Measurements from ENCODE around the gene HNRNPUL2. TPM values are rescaled to one million over a fixed set of nuclear protein-coding genes. Genes with fewer than 3 reads are reported as not detected.

HNRNPUL2 gene
- total RNA-seq, 1 donor from 2014 or later, result 58.6 TPM

DNA sequence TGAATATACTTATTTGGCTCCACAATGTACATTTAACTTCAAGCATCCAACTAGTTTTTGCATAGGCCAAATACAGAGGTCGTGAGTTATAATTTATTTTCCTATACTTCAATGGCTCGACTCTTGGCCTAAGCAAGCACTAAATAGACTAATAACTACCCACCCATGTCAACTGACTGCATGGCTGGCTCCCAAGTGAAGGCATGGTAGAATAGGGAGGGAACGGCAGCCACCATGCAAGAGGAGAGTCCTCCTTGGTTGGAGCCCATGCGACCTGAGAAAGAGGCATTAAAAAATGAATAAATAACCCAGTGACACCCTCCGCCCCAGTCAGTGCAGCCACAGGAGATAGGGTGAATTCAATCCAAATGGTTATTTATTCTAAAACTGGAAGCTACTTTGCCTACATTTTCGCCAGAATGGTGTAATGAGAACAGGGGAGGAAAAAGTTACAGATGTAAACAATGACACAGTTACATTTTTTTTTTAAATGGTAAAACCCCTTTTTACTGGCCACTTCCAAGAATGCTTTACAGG lies 14.9 kb downstream of the HNRNPUL2 start:
- H3K4me3 Mint-ChIP-seq (ENCODE audit: unreplicated experiment), result no peak overlapping the region
- DNase-seq, result no peak
- TF ChIP-seq, protein P1, sequence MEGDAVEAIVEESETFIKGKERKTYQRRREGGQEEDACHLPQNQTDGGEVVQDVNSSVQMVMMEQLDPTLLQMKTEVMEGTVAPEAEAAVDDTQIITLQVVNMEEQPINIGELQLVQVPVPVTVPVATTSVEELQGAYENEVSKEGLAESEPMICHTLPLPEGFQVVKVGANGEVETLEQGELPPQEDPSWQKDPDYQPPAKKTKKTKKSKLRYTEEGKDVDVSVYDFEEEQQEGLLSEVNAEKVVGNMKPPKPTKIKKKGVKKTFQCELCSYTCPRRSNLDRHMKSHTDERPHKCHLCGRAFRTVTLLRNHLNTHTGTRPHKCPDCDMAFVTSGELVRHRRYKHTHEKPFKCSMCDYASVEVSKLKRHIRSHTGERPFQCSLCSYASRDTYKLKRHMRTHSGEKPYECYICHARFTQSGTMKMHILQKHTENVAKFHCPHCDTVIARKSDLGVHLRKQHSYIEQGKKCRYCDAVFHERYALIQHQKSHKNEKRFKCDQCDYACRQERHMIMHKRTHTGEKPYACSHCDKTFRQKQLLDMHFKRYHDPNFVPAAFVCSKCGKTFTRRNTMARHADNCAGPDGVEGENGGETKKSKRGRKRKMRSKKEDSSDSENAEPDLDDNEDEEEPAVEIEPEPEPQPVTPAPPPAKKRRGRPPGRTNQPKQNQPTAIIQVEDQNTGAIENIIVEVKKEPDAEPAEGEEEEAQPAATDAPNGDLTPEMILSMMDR (IDR thresholded peaks at IDR 0.05; ENCODE audit: partially characterized antibody, unreplicated experiment), result no peak
- peaks cover 8% of the 10 kb centered on the region for H3K27me3 Mint-ChIP-seq (ENCODE audit: unreplicated experiment)
- peaks cover 6% of the 10 kb centered on the region for H3K4me1 Mint-ChIP-seq (ENCODE audit: low read depth, unreplicated experiment)
- H3K36me3 Mint-ChIP-seq (ENCODE audit: unreplicated experiment), result no peaks in the 10 kb centered on the region
- H3K27ac Mint-ChIP-seq (ENCODE audit: unreplicated experiment), result peak overlapping the region; percentile 8
- H3K9me3 Mint-ChIP-seq (ENCODE audit: unreplicated experiment), result peaks cover 13% of the 10 kb centered on the region

DNA sequence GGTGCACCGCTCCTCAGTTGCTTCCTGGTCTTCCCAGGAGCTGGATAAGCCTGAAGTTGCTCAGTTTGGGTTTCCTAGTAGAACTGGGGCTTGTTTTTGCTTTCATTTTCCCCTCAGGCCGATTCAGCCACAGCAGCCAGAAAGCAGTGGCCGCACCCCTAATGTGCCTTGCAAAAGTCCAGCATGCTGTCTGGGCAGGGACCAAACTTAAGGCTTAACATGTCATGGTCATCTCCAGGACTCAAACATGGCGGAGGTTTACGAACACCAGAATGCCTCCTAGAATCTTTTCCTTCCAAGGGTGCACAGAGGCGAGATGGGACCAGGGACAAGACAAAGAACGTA lies 17.3 kb downstream of the HNRNPUL2 start:
- peaks cover 17% of the 10 kb centered on the region for H3K27me3 Mint-ChIP-seq (ENCODE audit: unreplicated experiment)
- H3K27ac Mint-ChIP-seq (ENCODE audit: unreplicated experiment), result peak overlapping the region; percentile 99
- no peak for DNase-seq
- TF ChIP-seq, protein P1 (IDR thresholded peaks at IDR 0.05; ENCODE audit: partially characterized antibody, unreplicated experiment), result no peak
- H3K9me3 Mint-ChIP-seq (ENCODE audit: unreplicated experiment), result peaks cover 28% of the 10 kb centered on the region
- no peaks in the 10 kb centered on the region for H3K36me3 Mint-ChIP-seq (ENCODE audit: unreplicated experiment)
- peak overlapping the region; percentile 98 for H3K4me3 Mint-ChIP-seq (ENCODE audit: unreplicated experiment)
- peaks cover 8% of the 10 kb centered on the region for H3K4me1 Mint-ChIP-seq (ENCODE audit: low read depth, unreplicated experiment)

DNA sequence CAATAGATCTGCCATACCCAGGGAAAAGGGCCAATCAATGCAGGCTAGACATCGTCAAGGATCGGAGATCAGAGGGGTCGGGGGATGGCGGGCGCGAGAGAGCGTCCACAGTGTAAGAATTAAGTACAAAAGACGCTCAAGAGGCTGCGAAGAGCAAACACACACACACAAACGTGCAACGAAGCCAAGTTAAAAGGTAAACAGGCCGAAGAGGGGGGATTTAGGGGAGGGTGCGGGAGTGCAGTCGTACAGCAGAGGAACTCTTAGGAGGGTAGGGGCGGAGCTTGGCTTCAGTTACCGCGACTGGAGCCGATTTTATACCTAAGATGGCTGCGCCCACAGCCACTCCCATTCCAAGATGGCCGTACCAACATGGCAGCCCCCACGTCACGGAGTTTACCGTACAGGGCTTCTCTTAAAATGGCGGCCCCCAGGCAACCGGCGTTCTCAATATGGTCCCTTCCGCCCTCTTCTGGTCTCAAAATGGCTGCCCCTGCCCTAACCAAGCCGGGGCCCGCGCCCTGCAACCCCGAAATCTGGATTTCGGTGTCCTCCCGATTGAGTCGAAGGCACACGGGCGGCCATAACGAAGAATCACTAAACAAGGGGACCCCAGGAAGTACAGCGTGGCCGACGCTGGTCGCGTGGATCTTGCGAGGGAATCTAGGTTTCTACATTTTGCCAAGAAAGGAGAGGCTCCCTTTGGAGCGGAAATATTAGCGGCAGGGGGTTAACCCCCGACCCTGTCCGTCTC lies 17.8 kb downstream of the HNRNPUL2 start:
- peaks cover 17% of the 10 kb centered on the region for H3K27me3 Mint-ChIP-seq (ENCODE audit: unreplicated experiment)
- H3K4me3 Mint-ChIP-seq (ENCODE audit: unreplicated experiment), result peak overlapping the region; percentile 98
- H3K27ac Mint-ChIP-seq (ENCODE audit: unreplicated experiment), result peak overlapping the region; percentile 99
- H3K36me3 Mint-ChIP-seq (ENCODE audit: unreplicated experiment), result no peaks in the 10 kb centered on the region
- DNase-seq, result peak; percentile 91
- TF ChIP-seq, protein P1 (IDR thresholded peaks at IDR 0.05; ENCODE audit: partially characterized antibody, unreplicated experiment), result no peak
- peaks cover 28% of the 10 kb centered on the region for H3K9me3 Mint-ChIP-seq (ENCODE audit: unreplicated experiment)
- peaks cover 8% of the 10 kb centered on the region for H3K4me1 Mint-ChIP-seq (ENCODE audit: low read depth, unreplicated experiment)

GRCh38 chr11:62708793-62709192 lies 18.5 kb downstream of the HNRNPUL2 start:
- H3K4me3 Mint-ChIP-seq (ENCODE audit: unreplicated experiment), result peak overlapping the region; percentile 98

More at GRCh38 chr11:62708793-62709192, 18.5 kb downstream of the HNRNPUL2 start:
- Mint-ChIP-seq H3K27me3 (ENCODE audit: unreplicated experiment) (peaks cover 17% of the 10 kb centered on the region), H3K27ac (ENCODE audit: unreplicated experiment) (peak overlapping the region; percentile 99), H3K4me1 (ENCODE audit: low read depth, unreplicated experiment) (peaks cover 8% of the 10 kb centered on the region), H3K36me3 (ENCODE audit: unreplicated experiment) (no peaks in the 10 kb centered on the region), H3K9me3 (ENCODE audit: unreplicated experiment) (peaks cover 28% of the 10 kb centered on the region)
- TF ChIP-seq, protein P1 (IDR thresholded peaks at IDR 0.05; ENCODE audit: partially characterized antibody, unreplicated experiment), result no peak
- peak; percentile 29 for DNase-seq

Measured in glutamatergic neuron (in vitro differentiated cells).